OCI-LY3 (cell line): ENCODE results near the gene NID1.

Source experiments
- H2AFZ ChIP-seq: fragments of 200-600, 300-600 bp; shearing (Covaris generic); 2 replicates; pipeline ENCODE4 v1.6.0; 2014; ENCODE audit warnings: antibody characterized with exemption, low read depth, low read length
- H3K27ac ChIP-seq: fragments of 200-600, 300-600 bp; sonication (generic); 2 replicates; pipeline ENCODE4 v1.5.1; 2014; ENCODE audit warnings: mild to moderate bottlenecking, low read length, moderate library complexity, mixed read lengths
- H3K27me3 ChIP-seq: fragments of 200-600, 300-600 bp; sonication (generic); 2 replicates; pipeline ENCODE4 v1.6.1; 2014; ENCODE audit warnings: low read depth, low read length, mixed read lengths
- H3K36me3 ChIP-seq: fragments of 200-600, 300-600 bp; sonication (generic); replicated peaks from 2 replicates; pipeline ENCODE3; 2014; ENCODE audit warnings: low read depth, low read length, mixed read lengths
- H3K4me1 ChIP-seq: fragments of 300-600, 200-600 bp; sonication (generic); 2 replicates; pipeline ENCODE4 v1.6.1; 2014; ENCODE audit warnings: low read length, mixed read lengths
- H3K4me2 ChIP-seq: fragments of 200-600, 300-600 bp; sonication (generic); 2 replicates; pipeline ENCODE4 v1.6.1; 2014; ENCODE audit warnings: low read length, mixed read lengths
- H3K4me3 ChIP-seq: fragments of 300-600, 200-600 bp; sonication (generic); 2 replicates; pipeline ENCODE4 v1.5.1; 2014; ENCODE audit warnings: antibody characterized with exemption, mild to moderate bottlenecking, low read length, moderate library complexity
- H3K79me2 ChIP-seq: fragments of 300-600, 200-600 bp; shearing (Covaris generic); 2 replicates; pipeline ENCODE4 v1.6.1; 2014; ENCODE audit warnings: mild to moderate bottlenecking, low read length, mixed read lengths
- H3K9ac ChIP-seq: fragments of 300-600, 200-600 bp; shearing (Covaris generic); 2 replicates; pipeline ENCODE4 v1.6.0; 2014; ENCODE audit warnings: mild to moderate bottlenecking, low read length, moderate library complexity
- H3K9me3 ChIP-seq: fragments of 200-600, 300-600 bp; shearing (Covaris generic); 2 replicates; pipeline ENCODE4 v1.6.1; 2014; ENCODE audit warnings: low read length, mixed read lengths; ENCODE audit not compliant: insufficient read depth
- H4K20me1 ChIP-seq: fragments of 200-600, 300-600 bp; sonication (generic); 2 replicates; pipeline ENCODE4 v1.6.1; 2016; ENCODE audit warnings: low read length, mixed read lengths; ENCODE audit not compliant: insufficient read depth
- CTCF ChIP-seq: fragments of 200-600, 300-600 bp; sonication (generic); IDR thresholded peaks from 2 replicates; pipeline ENCODE4 v1.5.1; 2014; ENCODE audit warnings: antibody characterized with exemption, low read length, low read depth
- EZH2phosphoT487 ChIP-seq: fragments of 200-600 bp; shearing (Covaris generic); IDR thresholded peaks from 2 replicates; pipeline ENCODE4 v1.6.1; 2018; ENCODE audit warnings: antibody characterized with exemption, mixed run types, low read depth

Gene NID1

GRCh38 chr1:235960809-235961208 lies 104.1 kb downstream of the NID1 start:
- TF ChIP-seq EZH2phosphoT487, result no peak
- no peak for TF ChIP-seq CTCF
- H3K4me3 ChIP-seq, result no peak overlapping the region
- H3K27ac ChIP-seq, result no peak overlapping the region
- H2AFZ ChIP-seq, result no peak overlapping the region
- peaks cover 48% of the 10 kb centered on the region for H3K27me3 ChIP-seq
- H3K4me2 ChIP-seq, result no peak overlapping the region
- no peaks in the 10 kb centered on the region for H3K79me2 ChIP-seq
- H3K9me3 ChIP-seq, result no peaks in the 10 kb centered on the region
- H3K4me1 ChIP-seq, result no peaks in the 10 kb centered on the region
- H3K36me3 ChIP-seq, result no peaks in the 10 kb centered on the region
- H3K9ac ChIP-seq, result no peak overlapping the region
- H4K20me1 ChIP-seq, result no peaks in the 10 kb centered on the region

GRCh38 chr1:235958021-235958420 lies 106.9 kb downstream of the NID1 start:
- Histone ChIP-seq H3K9me3 (no peaks in the 10 kb centered on the region), H3K4me2 (no peak overlapping the region), H3K9ac (no peak overlapping the region), H3K4me1 (peaks cover 22% of the 10 kb centered on the region), H4K20me1 (peaks cover 8% of the 10 kb centered on the region; the same call in 1 of the 2 replicates), H3K27me3 (peaks cover 49% of the 10 kb centered on the region), H3K36me3 (no peaks in the 10 kb centered on the region), H3K4me3 (no peak overlapping the region), H3K79me2 (no peaks in the 10 kb centered on the region), H3K27ac (no peak overlapping the region), H2AFZ (no peak overlapping the region)
- no peak for TF ChIP-seq EZH2phosphoT487
- no peak for TF ChIP-seq CTCF

- Histone ChIP-seq H4K20me1 (peaks cover 8% of the 10 kb centered on the region; the same call in 1 of the 2 replicates), H3K27me3 (peaks cover 57% of the 10 kb centered on the region), H3K9me3 (no peaks in the 10 kb centered on the region), H3K4me2 (no peak overlapping the region), H2AFZ (no peak overlapping the region), H3K79me2 (no peaks in the 10 kb centered on the region), H3K9ac (no peak overlapping the region), H3K36me3 (no peaks in the 10 kb centered on the region), H3K4me1 (peaks cover 29% of the 10 kb centered on the region), H3K27ac (no peak overlapping the region), H3K4me3 (no peak overlapping the region)
- TF ChIP-seq EZH2phosphoT487, result no peak
- no peak for TF ChIP-seq CTCF
Measured at GRCh38 chr1:235955777-235956176, 109.1 kb downstream of the NID1 start.

GRCh38 chr1:235954306-235955283 lies 110.3 kb downstream of the NID1 start:
- Histone ChIP-seq H3K36me3 (no peaks in the 10 kb centered on the region), H3K27me3 (peaks cover 58% of the 10 kb centered on the region), H3K4me2 (peak overlapping the region; percentile 80), H3K4me1 (peaks cover 29% of the 10 kb centered on the region), H4K20me1 (peaks cover 8% of the 10 kb centered on the region; the same call in 1 of the 2 replicates), H3K4me3 (peak overlapping the region; percentile 54), H3K27ac (no peak overlapping the region), H3K79me2 (no peaks in the 10 kb centered on the region), H3K9ac (no peak overlapping the region), H2AFZ (no peak overlapping the region), H3K9me3 (no peaks in the 10 kb centered on the region)
- TF ChIP-seq EZH2phosphoT487 (no peak), CTCF (peak; percentile 47)
